Type B pancreatic cell (in vitro differentiated cells): ENCODE measurements around the gene MYO10. TPM values are rescaled to one million over a fixed set of nuclear protein-coding genes. Genes with fewer than 3 reads are reported as not detected.

Source experiments
- DNase-seq: peaks from one replicate; pipeline ENCODE4 v3.0.0; 2021; ENCODE audit warnings: mixed read lengths; ENCODE audit not compliant: unreplicated experiment; ENCODE audit errors: extremely low spot score
- H3K27ac Mint-ChIP-seq: 2 replicates; pipeline ENCODE4 v1.8.0; 2021; ENCODE audit warnings: mild to moderate bottlenecking, mixed read lengths
- H3K27me3 Mint-ChIP-seq: 2 replicates; pipeline ENCODE4 v1.8.0; 2021; ENCODE audit warnings: mixed read lengths
- H3K36me3 Mint-ChIP-seq: 2 replicates; pipeline ENCODE4 v1.8.0; 2021; ENCODE audit warnings: mixed read lengths
- H3K4me1 Mint-ChIP-seq: one replicate; pipeline ENCODE4 v1.8.0; 2021; ENCODE audit warnings: mixed read lengths; ENCODE audit not compliant: unreplicated experiment
- H3K4me3 Mint-ChIP-seq: 2 replicates; pipeline ENCODE4 v1.8.0; 2021; ENCODE audit warnings: mild to moderate bottlenecking, mixed read lengths
- H3K9me3 Mint-ChIP-seq: 2 replicates; pipeline ENCODE4 v1.8.0; 2021; ENCODE audit warnings: mixed read lengths
- CTCF ChIP-seq: fragments of 200-600 bp; sonication (generic); conservative IDR thresholded peaks from 2 replicates; pipeline ENCODE4 v1.5.0; 2021; ENCODE audit warnings: antibody characterized with exemption, mild to moderate bottlenecking
- total RNA-seq: library from RNA; stranded (reverse); gene quantifications from 2 replicates; pipeline ENCODE4 v1.2.1, GENCODE V29; 2021; ENCODE audit warnings: low replicate concordance

Gene MYO10
- total RNA-seq, 1 donor from 2014 or later, result 52.5 TPM

DNA sequence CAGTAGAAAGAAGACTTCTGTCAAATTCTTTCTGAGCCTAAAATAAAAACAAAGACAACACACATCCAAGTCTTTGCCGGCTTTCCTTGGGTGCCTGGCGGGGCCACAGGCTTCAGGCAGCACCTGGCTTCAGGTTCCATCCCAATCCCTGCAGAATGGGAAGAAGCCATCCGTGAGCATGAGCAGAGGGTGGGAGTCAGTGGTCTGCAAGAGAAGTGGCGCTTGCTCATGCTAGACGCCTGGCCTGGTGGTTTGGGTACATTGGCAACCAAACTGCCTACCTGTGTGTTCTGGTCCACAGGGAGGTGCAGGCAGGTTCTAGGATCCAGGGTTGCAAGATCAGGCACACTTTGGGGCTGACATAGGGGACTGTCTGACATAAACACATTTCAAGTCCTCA is 271.7 kb downstream of the MYO10 start:
- Mint-ChIP-seq H3K27ac (no peak overlapping the region), H3K36me3 (peaks cover 6% of the 10 kb centered on the region)
- no peak for DNase-seq

DNA sequence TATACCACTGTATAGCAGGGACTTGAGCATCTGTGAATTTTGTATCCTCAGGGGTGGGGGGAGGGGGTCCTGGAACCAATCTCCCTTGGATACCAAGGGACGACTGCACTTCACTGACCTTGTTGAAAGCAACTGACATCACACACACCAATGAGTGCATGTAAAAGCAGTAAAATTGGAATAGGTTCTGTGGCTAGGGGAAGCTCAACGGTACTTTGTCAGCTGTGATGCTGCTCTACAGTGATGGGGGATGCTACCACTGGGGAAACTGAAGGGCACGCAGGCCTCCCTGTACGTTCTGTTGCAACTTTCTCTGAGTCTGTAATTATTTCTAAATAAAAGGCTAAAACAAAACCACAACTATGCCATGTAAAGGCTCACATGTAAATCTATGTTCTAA is 272.2 kb downstream of the MYO10 start:
- TF ChIP-seq CTCF, result no peak
- no peaks in the 10 kb centered on the region for H3K27me3 Mint-ChIP-seq
- DNase-seq, result no peak
- H3K9me3 Mint-ChIP-seq, result no peaks in the 10 kb centered on the region
- peak overlapping the region; percentile 8 for H3K27ac Mint-ChIP-seq
- H3K4me1 Mint-ChIP-seq, result peaks cover 4% of the 10 kb centered on the region
- H3K4me3 Mint-ChIP-seq, result no peak overlapping the region
- peaks cover 6% of the 10 kb centered on the region for H3K36me3 Mint-ChIP-seq

More for the DNA sequence above, 271.7 kb downstream of the MYO10 start:
- no peak overlapping the region for H3K4me3 Mint-ChIP-seq
- peaks cover 4% of the 10 kb centered on the region for H3K4me1 Mint-ChIP-seq
- H3K9me3 Mint-ChIP-seq, result no peaks in the 10 kb centered on the region
- no peaks in the 10 kb centered on the region for H3K27me3 Mint-ChIP-seq
- no peak for TF ChIP-seq CTCF

DNA sequence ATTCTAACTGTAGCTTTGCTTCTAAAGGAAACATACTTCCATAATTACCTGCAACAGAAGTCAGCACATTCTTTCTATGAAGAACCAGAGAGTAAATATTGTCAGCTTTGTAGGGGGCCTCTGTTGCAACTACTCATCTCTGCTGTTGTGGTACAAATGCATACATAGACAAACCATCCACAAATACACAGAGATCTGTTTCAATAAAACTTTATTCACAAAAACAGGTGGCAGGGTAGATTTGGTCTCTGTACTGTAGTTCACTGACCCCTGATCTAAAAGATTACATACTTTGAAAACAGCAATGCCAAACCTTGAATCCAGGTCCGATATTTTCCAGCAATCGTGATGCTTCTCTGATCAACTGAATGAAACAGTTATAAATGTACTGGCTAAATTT is 274.4 kb downstream of the MYO10 start:
- peaks cover 4% of the 10 kb centered on the region for H3K4me1 Mint-ChIP-seq
- no peak overlapping the region for H3K4me3 Mint-ChIP-seq
- H3K27ac Mint-ChIP-seq, result no peak overlapping the region
- H3K27me3 Mint-ChIP-seq, result peaks cover 2% of the 10 kb centered on the region
- no peak for TF ChIP-seq CTCF
- H3K36me3 Mint-ChIP-seq, result no peaks in the 10 kb centered on the region
- no peaks in the 10 kb centered on the region for H3K9me3 Mint-ChIP-seq
- no peak for DNase-seq

- Mint-ChIP-seq H3K27ac (no peak overlapping the region), H3K4me1 (peaks cover 4% of the 10 kb centered on the region), H3K9me3 (no peaks in the 10 kb centered on the region), H3K4me3 (no peak overlapping the region), H3K27me3 (peaks cover 2% of the 10 kb centered on the region), H3K36me3 (no peaks in the 10 kb centered on the region)
- no peak for DNase-seq
- TF ChIP-seq CTCF, result no peak
Measured at GRCh38 chr5:16660982-16661381, 275.1 kb downstream of the MYO10 start.

GRCh38 chr5:16659536-16659935 is 276.6 kb downstream of the MYO10 start:
- no peak overlapping the region for H3K4me3 Mint-ChIP-seq
- TF ChIP-seq CTCF, result no peak
- H3K9me3 Mint-ChIP-seq, result no peaks in the 10 kb centered on the region
- no peak for DNase-seq
- no peak overlapping the region for H3K27ac Mint-ChIP-seq
- H3K27me3 Mint-ChIP-seq, result peaks cover 2% of the 10 kb centered on the region
- no peaks in the 10 kb centered on the region for H3K36me3 Mint-ChIP-seq
- peaks cover 4% of the 10 kb centered on the region for H3K4me1 Mint-ChIP-seq
